ENCODE data around the gene CDH23. TPM values are rescaled to one million over a fixed set of nuclear protein-coding genes. Genes with fewer than 3 reads are reported as not detected.

CDH23 gene
- polyA plus RNA-seq, 3 donors: 2.0 to 21.1 (median 15.5) TPM

DNA sequence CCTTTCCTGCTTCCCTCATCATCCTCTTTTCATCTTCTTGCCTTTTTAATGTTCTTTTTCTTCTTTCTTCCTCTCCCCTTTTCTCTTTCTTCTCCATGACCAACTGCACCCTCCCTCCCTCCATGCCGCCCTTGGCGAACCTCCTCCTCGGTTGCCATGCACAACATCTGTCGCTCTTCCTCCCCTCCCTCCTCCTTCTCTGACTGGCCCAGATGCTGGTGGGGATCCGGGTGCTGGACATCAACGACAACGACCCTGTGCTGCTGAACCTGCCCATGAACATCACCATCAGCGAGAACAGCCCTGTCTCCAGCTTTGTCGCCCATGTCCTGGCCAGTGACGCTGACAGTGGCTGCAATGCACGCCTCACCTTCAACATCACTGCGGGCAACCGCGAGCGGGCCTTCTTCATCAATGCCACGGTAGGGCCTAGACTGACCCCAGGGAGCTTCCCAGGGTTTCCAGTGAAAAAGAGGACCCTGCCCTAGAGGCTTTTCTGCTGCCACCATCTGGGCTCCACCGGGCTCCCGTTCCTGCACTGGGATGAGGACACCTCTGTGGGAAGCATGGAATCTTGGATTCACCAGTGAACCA, 388.1 kb downstream of the CDH23 start:
- 81 to 96% (median 94%) methylated on average over 18 of the region's 18 CpGs for WGBS, 3 donors

DNA sequence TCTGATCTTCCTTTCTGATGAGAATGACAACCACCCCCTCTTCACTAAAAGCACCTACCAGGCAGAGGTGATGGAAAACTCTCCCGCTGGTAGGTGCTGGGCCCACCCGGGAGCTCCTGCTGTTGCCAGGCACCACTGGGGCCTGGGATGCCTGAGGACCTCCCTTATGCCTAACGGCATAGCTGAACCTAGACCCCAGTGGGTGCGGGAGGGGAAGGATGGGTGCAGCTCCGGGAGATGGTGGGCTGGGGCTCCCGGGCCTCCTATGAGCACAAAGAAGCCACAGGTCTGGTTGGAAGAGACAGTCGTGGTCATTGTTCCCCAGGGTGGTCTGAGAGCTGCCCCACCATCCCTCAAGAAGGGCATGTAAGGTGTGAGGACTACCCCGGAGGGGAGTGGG, 392.2 kb downstream of the CDH23 start:
- no peak overlapping the region for H3K27ac ChIP-seq (ENCODE audit: low read depth, low read length)
- 81 to 92% (median 89%) methylated on average over 8 of the region's 8 CpGs for WGBS, 3 donors

More for the DNA sequence above, 388.1 kb downstream of the CDH23 start:
- H3K27ac ChIP-seq (ENCODE audit: low read depth, low read length): no peak overlapping the region

DNA sequence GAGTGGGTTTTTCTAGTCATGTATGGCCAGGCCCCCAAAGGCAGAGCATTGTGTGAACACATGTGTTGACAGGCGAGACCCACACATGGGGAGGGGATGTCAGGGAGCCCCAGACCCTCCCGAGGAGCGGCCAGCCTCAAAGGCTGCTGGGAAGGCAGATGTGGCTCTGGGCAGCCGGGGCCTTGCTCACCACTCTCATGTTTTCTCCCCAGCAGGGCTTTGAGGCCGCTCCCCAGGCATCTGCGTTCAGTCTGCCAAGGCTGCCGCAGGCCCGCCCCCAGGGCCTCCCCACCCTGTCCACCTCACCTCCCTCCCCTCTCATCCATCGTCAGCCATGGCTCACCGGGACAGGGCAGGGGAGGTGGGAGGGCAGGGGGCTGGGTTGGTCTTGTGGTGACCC, 393.2 kb downstream of the CDH23 start:
- no peak overlapping the region for H3K27ac ChIP-seq (ENCODE audit: low read depth, low read length)
- 67 to 84% (median 76%) methylated on average over 10 of the region's 10 CpGs for WGBS, 3 donors

DNA sequence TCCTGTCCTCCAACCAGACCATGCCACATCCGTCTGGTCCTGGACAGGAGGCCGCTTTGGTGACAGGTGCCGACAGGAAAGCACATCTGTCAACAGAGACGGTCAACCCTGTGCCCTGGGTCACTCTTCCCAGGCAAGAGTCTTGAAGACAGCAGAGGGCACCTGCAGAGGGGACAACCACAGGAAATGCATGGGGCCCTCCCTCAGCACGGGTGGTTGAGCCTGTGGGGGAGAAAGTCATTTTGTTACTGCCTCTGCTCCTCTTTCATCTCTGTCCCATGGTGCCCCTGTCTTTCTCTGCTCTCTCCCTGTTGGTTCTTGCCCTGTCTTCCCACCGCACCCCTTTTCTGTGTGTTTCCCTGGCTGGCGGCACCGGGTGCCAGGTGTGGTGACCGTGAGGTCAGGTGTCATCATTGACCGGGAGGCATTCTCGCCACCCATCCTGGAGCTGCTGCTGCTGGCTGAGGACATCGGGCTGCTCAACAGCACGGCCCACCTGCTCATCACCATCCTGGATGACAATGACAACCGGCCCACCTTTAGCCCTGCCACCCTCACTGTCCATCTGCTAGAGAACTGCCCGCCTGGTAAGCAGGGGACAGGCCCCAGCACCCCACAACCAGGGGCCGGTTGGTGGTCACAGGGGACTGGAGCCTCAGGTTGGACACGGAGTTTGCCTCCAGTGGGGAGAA, 394.2 kb downstream of the CDH23 start:
- WGBS, 3 donors: 72 to 87% (median 85%) methylated on average over 17 of the region's 17 CpGs
- H3K27ac ChIP-seq (ENCODE audit: low read depth, low read length): no peak overlapping the region

DNA sequence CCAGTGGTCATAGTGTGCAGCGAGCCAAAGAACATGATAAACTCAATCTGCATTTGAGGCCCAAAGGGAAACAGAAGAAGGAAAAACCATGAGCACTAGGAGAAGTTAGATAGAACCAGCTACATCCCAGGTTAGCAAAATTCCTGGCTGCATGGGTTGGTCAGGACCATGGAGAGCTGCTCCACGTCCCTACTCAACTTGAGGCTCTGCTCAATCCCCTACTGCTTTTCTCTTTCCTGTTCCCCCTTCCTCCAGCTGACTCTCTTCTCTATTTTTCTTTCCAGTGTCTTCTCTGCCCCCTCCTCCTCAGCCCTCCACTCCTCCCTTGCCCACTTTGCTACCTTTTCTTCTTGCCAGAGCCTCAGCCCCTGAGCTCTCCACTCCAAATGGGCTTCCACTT, 398.5 kb downstream of the CDH23 start:
- H3K27ac ChIP-seq (ENCODE audit: low read depth, low read length): no peak overlapping the region
- 31 to 50% (median 39%) methylated on average over 2 of the region's 2 CpGs for WGBS, 3 donors

DNA sequence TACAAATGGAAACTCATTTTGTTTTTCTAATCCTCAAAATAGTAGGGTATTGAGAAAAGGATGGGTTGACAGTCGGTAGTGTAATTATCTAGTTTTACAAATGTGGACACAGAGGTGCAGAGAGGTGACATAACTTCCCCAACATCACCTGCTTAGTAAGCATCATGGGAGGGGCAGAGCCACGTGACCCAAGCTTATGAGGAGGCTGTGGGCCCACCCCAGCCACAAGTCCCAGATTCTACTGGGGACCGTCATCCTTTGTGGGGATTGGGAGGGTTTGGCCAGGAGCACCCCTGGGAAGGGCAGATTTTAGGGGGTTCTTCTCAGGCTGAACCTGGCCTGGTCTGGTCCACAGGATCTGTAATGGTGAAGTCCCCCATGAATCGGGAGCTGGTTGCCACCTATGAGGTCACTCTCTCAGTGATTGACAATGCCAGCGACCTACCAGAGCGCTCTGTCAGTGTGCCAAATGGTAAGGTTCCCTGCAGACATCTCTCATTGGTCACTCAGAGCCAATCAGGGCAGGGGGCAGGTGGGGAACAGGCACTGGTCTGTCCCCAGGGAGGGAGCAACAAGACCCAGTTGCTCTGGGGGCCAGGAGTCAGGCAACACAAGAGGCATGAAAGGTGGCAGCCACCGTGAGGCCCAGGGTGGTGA, 400.2 kb downstream of the CDH23 start:
- no peak overlapping the region for H3K27ac ChIP-seq (ENCODE audit: low read depth, low read length)
- 83 to 87% (median 84%) methylated on average over 7 of the region's 7 CpGs for WGBS, 3 donors

DNA sequence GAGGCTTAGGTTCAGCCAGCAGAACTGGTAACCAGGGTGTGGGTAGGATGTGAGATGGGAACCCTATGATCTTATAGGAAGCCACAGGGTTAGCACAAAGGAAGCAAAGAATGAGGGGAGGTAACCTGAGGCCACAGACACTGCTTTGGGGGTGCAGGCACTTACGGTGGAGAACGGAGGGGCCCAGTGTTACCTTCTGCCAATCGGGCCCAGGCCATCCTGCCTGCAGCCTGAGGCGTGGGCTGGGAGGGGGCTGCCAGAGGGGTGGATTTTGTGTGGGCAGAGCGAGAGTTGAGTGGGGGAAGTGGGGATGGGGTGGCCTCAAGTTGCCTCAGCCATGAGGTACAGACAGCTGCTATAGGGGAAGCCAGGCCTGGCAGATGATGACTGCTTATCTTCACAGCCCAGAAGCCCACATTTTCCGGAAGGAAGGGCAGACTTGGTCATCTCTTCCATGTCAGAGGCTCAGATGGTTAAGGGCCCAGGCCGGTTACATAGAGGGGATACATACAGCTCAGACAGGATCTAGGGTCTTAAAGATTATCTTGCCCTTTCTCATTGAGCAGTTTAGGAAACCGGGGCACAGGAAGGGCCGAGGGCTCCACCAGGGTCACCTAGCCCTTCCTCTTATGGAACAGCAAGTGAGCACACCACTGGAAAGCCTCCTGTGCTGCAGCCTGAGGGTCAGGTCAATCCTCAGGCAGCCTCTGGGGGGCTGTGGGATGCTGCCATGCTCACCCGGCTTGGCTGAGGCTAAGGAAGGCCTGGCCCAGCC, 401.0 kb downstream of the CDH23 start:
- no peak overlapping the region for H3K27ac ChIP-seq (ENCODE audit: low read depth, low read length)
- 48 to 80% (median 49%) methylated on average over 9 to 10 of the region's 10 CpGs for WGBS, 3 donors

DNA sequence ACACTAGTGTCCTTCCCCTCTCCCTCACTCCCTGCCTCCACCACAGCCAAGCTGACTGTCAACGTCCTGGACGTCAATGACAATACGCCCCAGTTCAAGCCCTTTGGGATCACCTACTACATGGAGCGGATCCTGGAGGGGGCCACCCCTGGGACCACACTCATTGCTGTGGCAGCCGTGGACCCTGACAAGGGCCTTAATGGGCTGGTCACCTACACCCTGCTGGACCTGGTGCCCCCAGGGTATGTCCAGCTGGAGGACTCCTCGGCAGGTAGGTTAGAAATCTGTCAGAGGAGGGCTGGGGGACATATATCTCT, 401.5 kb downstream of the CDH23 start:
- WGBS, 3 donors: 69 to 82% (median 79%) methylated on average over 6 of the region's 6 CpGs

DNA sequence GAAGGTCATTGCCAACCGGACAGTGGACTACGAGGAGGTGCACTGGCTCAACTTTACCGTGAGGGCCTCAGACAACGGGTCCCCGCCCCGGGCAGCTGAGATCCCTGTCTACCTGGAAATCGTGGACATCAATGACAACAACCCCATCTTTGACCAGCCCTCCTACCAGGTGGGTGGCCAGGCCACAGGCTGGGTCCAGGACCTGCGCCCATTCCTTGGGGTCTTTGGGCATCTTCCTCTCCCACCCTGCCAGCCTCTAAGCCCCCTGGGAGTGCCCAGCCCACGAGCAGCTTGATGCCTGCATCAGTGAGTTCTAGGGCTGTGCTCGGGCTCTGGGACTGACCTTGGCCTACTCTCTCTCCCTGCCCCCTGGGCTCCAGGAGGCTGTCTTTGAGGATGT, 402.4 kb downstream of the CDH23 start:
- H3K27ac ChIP-seq (ENCODE audit: low read depth, low read length): no peak overlapping the region
- WGBS, 3 donors: 73 to 92% (median 84%) methylated on average over 10 of the region's 10 CpGs

More for the DNA sequence above, 401.5 kb downstream of the CDH23 start:
- no peak overlapping the region for H3K27ac ChIP-seq (ENCODE audit: low read depth, low read length)

DNA sequence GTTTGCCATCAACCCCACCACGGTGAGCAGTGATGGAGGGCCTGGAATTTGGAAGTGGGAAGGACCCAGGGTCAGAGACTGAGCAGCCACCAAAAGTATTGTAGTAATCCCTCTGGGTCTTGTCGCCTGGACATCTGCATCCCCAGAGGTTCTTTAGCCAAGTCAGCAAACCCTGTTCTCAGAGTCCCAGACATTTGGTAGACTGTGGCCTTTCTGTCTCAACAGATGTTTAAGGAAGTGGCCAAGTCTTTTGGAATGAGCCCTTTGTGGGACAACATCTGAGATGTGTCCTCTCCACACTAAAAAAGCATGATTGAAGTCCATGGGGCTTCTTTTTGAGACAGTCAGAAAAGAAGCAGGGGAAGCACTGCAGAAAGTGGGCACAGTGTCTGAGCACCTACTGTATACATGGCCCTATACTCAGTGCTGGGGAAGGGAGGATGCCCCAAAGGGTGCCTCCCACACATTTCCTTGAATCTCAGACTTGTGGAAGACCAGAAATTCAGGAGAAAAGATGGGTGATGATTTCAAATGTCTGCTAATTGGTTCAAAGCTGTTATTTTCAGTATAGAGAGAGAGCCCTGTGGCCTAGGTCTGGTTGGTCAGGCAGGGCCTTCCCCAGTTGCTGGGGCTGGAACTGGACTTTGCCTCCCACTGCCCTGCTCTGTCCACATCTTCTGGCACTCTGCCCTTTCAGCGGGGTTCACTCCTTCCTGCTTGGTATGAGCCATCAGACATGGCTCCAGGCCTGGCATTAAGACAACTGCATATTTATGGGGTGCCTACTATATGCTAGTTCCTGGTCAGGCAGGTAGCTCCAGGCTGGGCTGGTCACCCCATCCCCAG, 403.1 kb downstream of the CDH23 start:
- H3K27ac ChIP-seq (ENCODE audit: low read depth, low read length): no peak overlapping the region
- 62 to 76% (median 70%) methylated on average over 3 of the region's 3 CpGs for WGBS, 3 donors

DNA sequence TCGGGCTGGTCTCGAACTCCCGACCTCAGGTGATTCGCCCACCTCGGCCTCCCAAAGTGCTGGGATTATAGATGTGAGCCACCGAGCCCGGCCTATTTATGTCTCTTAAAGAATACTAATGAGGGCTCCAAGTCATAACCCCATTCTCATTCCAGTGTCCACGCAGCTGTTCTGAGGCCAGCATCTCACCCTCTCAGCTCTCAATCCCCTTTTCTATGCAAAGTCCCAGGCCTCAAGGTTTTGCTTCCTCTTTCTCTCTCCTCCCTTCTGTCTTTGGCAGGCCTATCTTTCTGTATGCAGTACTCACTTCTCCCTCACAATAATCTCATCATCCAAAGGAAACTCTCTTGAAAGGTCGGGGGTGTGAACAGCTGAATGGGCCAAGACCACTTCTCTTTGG, 404.6 kb downstream of the CDH23 start:
- 85 to 86% (median 85%) methylated on average over 9 of the region's 9 CpGs for WGBS, 3 donors
- no peak overlapping the region for H3K27ac ChIP-seq (ENCODE audit: low read depth, low read length)

DNA sequence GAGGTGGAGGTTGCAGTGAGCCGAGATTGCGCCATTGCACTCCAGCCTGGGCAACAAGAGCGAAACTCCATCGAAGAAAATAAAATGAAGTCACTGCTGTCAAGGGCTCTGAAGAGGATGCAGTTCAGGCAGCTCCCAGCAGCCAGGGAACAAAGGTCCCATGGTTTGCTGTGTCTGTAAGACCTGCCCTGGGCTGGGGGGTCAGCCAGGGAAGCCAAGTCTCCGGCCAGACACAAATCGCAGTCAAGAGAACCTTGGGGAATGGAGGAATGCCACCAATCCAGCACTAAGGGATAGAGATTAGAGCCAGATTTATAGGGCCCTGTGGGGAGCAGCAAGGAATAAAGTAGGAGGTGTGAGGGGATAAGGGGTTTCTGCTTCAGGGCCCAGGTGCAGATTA, 405.5 kb downstream of the CDH23 start:
- H3K27ac ChIP-seq (ENCODE audit: low read depth, low read length): no peak overlapping the region
- WGBS, 3 donors: 89 to 92% (median 89%) methylated on average over 6 of the region's 6 CpGs

DNA sequence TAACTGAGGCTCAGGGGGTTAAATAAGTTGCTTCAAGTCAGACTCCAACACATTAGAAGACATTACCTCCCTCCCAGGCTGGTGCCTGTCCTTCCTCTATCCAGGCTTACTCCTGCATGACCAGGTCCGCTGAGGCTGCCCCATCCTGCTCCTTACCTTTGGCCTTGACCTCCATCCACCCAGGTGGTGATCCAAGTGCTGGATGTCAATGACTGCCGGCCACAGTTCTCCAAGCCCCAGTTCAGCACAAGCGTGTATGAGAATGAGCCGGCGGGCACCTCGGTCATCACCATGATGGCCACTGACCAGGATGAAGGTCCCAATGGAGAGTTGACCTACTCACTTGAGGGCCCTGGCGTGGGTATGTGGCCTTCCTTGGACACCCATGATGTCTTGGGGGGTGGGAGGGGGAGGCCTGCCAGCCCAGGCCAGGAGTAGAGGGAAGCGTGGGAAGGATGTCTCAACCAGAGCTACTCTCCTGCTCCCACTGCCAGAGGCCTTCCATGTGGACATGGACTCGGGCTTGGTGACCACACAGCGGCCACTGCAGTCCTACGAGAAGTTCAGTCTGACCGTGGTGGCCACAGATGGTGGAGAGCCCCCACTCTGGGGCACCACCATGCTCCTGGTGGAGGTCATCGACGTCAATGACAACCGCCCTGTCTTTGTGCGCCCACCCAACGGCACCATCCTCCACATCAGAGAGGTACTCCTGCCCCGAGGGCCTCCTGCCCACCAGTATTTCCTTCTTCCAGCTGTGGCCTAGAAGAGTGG, 406.2 kb downstream of the CDH23 start:
- 88 to 94% (median 89%) methylated on average over 18 of the region's 18 CpGs for WGBS, 3 donors
- no peak overlapping the region for H3K27ac ChIP-seq (ENCODE audit: low read depth, low read length)

DNA sequence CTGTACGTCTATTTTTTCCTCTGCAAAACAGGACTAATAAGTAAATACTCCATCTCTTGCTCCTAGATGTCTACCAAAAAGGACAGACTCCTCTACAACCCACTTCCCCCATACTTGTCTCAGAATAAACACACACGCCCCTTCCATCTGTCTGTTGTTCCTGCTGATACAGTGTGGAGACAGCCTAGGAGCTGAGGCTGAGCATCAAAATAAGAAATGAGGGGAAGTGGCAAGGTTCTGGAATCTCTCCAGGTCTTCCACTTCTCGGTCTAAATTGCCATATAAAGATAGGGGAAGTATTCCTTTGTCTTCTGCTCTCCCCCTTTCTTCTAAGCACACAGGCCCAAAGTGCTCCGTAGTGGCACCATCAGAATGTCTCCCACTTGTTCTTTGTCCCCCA, 407.4 kb downstream of the CDH23 start:
- H3K27ac ChIP-seq (ENCODE audit: low read depth, low read length): no peak overlapping the region
- WGBS, 3 donors: 31 to 50% (median 38%) methylated on average over 4 of the region's 4 CpGs

DNA sequence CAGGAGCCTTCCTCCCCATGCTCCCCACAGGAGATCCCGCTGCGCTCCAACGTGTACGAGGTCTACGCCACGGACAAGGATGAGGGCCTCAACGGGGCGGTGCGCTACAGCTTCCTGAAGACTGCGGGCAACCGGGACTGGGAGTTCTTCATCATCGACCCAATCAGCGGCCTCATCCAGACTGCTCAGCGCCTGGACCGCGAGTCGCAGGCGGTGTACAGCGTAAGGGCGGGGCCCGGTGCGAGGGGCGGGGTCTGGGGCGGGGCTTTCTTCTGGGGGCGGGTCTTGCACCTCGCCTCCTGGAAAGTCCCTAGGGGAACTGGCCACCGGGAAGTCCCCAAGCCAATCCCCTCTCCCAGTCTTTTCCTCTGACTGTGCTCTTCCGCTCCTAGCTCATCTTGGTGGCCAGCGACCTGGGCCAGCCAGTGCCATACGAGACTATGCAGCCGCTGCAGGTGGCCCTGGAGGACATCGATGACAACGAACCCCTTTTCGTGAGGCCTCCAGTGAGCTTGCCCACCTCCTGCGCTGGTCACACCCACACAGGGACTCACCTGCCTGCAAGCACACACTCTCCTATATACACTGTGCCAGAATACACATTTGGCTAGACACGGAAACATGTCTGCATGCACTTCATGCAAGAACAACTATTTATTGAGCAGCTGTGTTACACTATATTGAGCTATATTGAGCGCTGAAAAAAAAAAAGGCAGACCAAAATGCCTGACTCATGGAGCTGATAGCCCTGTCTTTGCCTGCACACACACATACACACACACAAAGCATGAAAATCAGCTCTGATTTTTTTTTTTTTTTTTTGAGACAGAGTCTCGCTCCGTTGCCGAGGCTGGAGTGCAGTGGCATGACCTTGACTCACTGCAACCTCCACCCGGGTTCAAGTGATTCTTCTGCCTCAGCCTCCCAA, 409.3 kb downstream of the CDH23 start:
- no peak overlapping the region for H3K27ac ChIP-seq (ENCODE audit: low read depth, low read length)
- 38 to 61% (median 47%) methylated on average over 39 to 41 of the region's 41 CpGs for WGBS, 3 donors

DNA sequence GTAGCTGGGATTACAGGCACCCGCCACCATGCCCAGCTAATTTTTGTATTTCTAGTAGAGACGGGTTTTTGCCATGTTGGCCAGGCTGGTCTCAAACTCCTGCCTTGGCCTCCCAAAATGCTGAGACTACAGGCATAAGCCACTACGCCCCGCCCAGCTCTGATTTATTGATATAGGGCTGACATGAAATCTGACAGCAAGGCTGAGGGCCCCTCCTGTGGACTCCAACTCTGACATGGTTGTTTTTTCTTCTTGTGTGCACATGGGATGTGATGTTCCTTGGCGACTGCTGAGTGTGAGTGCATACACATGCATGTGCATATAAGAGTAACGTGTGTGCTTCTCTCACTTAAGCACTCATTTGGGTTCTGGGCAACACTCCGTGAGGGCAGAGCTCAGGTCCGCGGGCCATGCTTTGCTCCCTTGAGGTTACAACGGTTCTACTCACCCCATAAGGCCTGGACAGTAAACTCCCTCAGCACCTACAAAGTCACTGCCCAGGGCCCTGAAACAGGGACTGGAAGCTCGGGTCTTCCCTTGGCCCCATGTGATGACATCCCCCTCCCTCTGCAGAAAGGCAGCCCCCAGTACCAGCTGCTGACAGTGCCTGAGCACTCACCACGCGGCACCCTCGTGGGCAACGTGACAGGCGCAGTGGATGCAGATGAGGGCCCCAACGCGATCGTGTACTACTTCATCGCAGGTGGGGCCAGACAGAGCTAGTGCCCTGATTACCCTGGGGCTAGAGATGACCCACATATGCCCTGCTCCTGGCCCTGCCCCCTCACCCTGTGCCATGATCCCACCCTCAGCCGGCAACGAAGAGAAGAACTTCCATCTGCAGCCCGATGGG, 410.2 kb downstream of the CDH23 start:
- no peak overlapping the region for H3K27ac ChIP-seq (ENCODE audit: low read depth, low read length)
- 90 to 92% (median 91%) methylated on average over 23 of the region's 23 CpGs for WGBS, 3 donors
